Activated gamma-delta T cell treated with anti-CD3 and anti-CD28 coated beads, Interleukin-2, amount 50 U/mL, for 16 hours (primary cell): ENCODE results near the gene RAP2A.

Experiments used
- DNase-seq: peaks from one replicate; pipeline ENCODE4 v3.0.0-alpha.2; 2020; ENCODE audit warnings: low read depth

RAP2A gene

GRCh38 chr13:97433727-97434396, at the start of gene RAP2A:
TSS of gene RAP2A (plus strand) at chr13:97434169. CDS start at chr13:97434471, 302 bp downstream.
- peak; percentile 83 for DNase-seq

DNA sequence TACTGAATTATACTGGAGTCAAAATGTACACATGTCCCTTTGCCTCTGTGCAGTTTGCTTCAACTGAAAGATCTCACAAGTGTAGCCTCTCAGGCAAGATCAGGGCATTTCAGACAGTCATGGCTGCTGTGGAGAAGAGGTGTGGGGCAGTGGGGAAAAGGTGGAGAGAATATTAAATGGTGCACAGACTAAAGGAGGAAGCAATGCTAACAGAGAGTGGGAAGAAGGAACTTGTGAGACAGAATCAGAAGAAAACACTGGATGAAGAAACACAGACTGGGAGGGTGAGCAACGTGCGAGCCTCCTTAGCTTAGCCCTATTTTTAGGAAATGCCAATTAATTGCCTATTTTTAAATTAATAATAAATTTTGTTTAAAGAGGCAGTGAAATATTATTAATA, 49.6 kb upstream of the RAP2A start:
- no peak for DNase-seq

GRCh38 chr13:97385146-97385545, 48.8 kb upstream of the RAP2A start:
- no peak for DNase-seq

GRCh38 chr13:97385854-97386253, 48.1 kb upstream of the RAP2A start:
- DNase-seq: no peak

DNA sequence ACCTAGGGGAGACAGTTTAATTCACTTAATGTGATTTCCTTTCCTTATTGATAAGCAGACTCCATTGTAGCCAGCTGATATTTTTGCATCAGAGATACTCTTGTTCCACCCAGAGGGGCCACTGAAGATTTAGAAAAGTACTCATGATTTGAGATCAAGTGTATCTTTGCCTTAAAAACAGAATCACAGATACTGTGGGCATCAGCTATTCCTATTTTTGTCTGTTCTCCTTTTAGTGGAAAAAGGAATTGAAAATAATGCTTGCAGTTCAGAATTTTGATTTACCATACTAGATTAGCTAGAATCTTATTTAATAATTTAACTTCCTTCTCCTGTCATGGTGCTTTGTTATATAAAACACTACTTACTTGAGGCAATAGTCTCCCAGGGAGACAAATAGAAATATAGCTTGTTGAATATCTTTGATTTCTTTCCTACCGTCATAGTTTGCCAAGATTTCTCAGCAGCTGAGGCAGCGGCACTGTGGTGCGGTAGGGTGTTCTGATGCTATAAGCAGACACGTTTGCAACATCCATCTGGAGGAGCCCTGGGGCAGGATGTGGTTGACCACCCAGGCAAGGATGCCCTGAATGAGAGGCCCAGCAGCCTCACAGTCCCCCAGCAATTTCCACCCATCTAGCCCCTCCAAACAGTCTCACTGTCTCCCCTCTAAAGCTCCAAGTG, 47.0 kb upstream of the RAP2A start:
- DNase-seq: no peak

DNA sequence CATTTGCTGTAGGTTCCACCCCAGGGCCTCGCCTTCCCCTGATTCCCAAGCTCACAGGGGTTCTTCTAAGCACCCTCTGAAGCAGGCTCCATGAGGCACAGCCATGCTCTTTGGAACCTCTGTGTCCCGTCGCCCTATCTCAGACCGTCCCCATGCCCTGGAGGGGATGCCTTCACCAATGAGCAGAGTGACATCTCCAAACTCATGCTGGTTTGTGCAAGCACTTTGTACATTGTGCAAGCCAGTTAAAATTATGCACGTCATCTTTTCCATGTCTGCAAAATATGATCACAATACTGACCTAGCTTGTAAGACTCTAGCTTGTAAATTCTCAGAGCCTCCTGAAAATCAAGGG, 46.5 kb upstream of the RAP2A start:
- DNase-seq: no peak

DNA sequence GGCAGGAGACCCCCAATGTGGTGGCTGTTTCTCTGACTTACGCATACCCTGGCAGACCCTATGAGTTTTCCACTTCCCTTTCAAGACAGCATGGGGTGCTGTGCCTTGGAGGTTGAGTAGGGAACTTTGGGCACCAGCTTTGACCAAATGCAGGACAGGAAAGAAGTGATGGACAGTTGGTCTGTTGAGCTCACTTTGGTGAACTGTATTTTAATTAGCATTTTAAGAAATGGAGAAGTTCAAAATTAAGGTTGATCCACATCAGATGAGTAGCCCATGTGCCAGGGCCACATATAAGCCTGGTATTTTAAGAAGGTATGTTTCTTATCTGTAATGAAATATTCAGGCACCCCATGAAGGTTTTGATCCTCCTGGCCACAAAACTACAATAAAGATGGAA, 46.1 kb upstream of the RAP2A start:
- DNase-seq: no peak

DNA sequence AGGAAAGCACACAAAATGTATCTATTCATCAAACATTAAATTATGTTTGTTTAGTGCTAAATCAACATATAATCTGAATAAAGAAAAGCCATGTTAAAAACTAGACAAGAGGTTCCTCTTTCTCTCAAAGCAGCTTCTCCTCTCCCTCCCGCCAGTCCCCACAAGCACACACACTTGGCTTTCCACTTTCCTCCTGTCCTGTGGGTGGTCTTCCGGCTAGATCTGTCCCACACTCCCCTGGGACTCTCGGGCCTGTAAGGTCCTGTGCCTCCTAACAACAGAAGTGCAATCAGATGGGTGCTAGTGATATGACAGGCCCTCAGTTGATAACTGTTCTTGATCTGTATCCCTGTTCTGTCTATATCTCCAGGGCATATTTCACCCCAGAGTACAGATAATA, 45.6 kb upstream of the RAP2A start:
- no peak for DNase-seq

DNA sequence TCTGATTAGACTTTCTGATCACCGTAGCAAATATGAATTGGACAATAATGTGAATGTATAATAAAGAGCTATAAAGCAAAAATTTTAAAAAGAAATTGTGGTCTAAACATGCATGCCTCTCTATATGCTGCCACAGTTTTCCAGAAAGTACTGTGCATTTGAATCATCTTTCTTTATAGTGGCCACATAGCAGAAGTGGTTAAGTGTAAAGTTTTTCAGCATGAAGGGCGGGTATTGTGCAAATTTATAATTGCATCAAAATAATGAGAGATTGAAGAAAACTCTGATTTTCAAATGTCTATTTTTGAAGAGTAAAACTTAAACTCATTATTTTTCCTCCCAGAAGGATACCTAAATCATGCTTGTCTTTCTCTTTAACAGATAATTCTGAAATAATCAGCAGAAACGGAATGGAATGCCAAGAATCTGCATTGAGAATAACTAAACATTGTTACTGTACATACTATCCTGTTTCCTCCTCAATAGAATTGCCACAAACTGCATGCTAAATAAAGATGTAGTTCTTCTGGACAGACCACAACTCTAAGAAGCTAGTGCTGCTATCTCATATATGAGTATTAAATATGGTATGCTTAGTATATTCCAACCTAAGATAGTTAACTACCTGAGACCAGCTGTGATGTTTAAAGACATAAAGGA, 42.9 kb upstream of the RAP2A start:
- DNase-seq: no peak

DNA sequence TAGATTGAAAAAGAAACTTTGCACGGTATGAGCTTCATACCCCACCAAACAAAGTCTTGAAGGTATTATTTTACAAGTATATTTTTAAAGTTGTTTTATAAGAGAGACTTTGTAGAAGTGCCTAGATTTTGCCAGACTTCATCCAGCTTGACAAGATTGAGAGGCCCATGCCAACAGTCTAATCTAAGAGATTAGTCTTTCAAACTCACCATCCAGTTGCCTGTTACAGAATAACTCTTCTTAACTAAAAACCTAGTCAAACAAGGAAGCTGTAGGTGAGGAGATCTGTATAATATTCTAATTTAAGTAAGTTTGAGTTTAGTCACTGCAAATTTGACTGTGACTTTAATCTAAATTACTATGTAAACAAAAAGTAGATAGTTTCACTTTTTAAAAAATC, 41.9 kb upstream of the RAP2A start:
- no peak for DNase-seq

- no peak for DNase-seq
Observed at GRCh38 chr13:97394542-97394941, 39.4 kb upstream of the RAP2A start.

GRCh38 chr13:97395447-97396136, 38.4 kb upstream of the RAP2A start:
- no peak for DNase-seq

DNA sequence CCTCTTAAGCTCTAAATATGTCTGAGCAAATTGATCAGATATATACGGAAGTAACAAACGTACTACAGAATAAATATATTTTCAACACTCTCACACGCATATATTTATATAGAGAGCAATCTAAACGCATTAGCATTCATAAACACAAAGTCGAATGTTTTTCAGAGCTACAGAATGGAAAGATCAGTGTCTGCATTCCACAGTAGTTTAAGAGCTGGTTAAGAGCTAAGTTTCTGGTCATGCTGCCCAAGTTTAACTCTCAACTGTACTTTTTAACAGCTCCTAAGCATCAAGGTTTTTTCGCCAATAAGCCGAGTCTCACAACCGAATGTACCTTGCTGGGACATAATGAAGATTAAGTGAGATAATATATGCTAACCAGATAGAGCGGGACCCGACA, 36.7 kb upstream of the RAP2A start:
- DNase-seq: no peak

DNA sequence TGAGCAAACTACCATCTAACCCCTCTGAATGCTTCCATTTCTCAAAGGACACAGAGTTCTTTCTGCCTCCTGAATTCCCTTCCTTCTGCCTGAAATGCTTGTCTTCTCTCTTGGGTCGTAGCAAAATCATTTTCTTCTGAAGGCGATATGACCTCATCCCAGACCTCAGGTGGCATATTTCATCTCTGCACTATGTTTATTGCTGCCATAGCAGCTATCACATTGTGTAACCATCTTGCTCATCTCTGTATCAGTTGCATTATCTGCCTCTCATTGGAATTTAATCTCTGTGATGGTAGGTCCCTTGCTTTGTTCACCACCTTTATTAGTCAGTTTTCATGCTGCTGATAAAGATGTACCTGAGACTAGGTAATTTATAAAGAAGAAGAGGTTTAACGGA, 32.5 kb upstream of the RAP2A start:
- no peak for DNase-seq

DNA sequence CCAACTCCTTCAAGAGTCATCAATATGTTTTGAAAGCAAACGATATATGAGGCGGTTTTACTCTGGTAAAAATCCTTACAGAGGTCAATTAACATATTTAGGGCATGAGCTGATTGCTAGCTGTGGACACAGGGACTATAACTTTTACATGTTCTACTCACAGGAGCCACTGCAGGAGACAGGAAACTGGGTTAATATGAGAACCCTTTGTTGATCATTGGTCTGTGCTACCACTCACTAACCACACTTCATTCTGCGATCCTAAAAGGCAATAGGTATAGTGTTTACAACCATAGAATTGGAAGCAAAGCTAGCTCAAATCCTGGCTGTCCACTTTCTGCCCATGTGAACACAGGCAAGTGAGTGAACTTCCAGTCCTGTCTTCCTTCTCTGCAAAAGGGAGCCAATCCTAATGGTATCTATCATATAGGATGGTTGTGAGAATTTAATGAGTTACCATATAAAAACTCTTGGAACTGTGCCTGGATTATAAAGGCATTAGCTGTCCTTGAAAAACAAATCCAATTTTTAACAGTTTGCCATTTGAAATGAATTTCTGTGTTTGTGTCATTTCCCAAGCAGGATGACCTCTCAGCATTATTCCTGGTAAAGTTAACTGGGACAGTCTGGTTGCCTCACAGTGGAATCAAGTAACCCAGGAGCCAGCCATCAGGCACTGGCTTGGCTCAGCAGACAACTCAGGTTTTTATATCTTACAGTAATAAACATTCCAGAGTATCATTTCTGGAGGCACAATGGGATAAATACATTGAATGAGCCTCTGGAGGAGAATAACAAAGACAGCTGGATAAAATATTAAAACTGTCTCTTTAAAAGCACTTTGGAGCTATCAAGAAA, 29.8 kb upstream of the RAP2A start:
- no peak for DNase-seq

DNA sequence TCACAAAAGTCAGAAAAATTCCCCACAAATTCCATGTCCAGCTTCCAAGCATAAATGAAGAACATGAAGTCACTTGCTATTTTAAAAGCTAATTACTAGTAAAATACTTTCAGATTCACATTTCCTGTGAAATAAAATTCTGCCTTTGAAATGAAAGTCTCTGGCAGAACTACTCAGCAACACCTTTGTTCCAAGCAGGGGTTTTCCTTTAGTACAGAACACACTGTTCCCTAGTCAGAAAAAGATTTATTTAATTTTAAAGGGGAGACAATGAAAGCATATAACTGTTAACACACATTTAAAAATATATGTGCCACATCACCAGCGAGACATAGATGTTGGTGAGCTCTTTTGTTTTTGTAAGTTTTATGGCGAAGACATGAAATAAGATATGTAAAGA, 26.4 kb upstream of the RAP2A start:
- DNase-seq: no peak

DNA sequence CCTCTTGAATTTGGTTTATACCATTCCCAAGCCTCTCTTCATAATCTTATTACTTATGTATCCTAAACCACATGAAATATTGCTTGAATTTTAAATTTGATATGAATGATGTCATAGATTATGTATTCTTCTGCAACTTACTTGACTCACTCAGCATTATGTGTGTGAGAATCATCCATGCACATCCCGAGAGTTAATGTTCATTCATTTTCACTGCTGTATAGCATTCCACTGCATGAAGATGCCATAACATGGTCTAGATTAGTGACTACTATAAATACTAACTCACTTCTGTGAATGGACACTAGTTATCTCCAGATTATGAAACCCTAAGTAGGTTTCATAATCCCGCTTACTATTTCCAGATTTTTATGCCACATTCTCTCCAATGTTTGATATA, 25.0 kb upstream of the RAP2A start:
- no peak for DNase-seq

DNA sequence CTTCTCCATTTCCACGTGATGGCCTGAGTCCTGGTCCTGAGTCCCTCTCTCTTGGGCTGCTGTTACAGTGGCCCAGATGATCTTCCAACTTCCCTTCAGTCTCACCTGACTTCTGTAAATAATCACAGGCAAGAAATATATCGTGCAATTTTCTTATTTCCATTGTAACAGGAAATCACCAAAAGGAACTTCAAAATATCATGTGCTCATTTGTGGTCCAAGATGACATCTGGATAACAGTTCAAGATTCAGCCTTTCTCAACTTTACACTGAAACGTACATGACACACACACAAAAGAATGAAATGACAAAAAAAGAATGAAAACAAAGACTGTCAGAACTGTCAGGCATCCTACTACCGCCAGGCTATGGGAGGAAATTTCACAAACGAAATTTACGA, 22.0 kb upstream of the RAP2A start:
- DNase-seq: no peak

DNA sequence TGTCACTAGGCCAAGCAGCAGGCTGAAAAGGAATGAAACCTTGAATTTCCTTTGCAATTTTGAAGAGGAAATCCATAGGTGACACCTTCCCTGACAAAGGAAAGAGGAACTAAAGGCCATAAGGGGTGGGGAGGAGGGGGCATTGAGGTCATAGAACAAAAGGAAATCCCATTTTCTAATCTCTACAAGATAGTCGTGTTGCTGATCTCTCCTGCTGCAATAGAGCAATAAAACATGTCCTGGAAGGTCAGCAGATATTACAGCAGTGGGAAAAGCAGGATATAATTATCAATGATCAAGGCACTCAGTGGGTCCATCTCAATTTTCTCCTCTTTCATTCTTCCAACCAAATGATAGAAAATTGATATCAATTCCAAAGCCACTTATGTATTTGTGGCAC, 20.3 kb upstream of the RAP2A start:
- no peak for DNase-seq

DNA sequence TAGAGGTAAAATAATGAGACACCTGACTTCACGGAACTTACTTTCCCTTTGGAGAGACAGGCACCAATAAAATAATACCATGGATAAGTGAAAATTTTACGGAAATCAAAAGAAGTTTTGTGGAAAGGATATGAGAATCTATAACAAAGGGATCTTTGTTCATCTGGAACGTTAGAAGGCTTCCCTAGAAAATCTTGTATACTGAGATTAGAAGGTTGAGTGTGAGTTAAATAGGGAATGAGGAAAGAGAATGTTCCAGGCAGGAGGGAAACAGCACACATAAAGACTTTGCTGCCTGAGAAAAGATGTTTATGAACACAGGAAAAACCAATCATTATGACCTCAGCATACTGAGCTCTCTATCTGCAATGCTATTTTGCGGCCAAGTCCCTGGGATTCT, 19.6 kb upstream of the RAP2A start:
- DNase-seq: no peak

- no peak for DNase-seq
Observed at GRCh38 chr13:97417698-97418097, 16.3 kb upstream of the RAP2A start.
